ENCODE measurements around the gene SUN3.

SUN3 gene

GRCh38 chr7:47973739-47974138 lies 55.2 kb downstream of the SUN3 start:
- no peak for DNase-seq

GRCh38 chr7:47970761-47971160 lies 58.1 kb downstream of the SUN3 start:
- DNase-seq = no peak

- DNase-seq = peak; percentile 41
Measured at GRCh38 chr7:47968847-47969774, 59.8 kb downstream of the SUN3 start.

GRCh38 chr7:47967708-47968107 lies 61.2 kb downstream of the SUN3 start:
- no peak for DNase-seq

GRCh38 chr7:47967123-47967522 lies 61.8 kb downstream of the SUN3 start:
- DNase-seq = no peak

GRCh38 chr7:47965456-47965855 lies 63.5 kb downstream of the SUN3 start:
- no peak for DNase-seq

GRCh38 chr7:47962262-47962661 lies 66.6 kb downstream of the SUN3 start:
- DNase-seq = no peak

- DNase-seq = no peak
Measured at GRCh38 chr7:47957156-47957555, 71.8 kb downstream of the SUN3 start.

GRCh38 chr7:47956220-47956619 lies 72.7 kb downstream of the SUN3 start:
- no peak for DNase-seq

GRCh38 chr7:47954231-47954911 lies 74.5 kb downstream of the SUN3 start:
- DNase-seq = no peak

- no peak for DNase-seq
Measured at GRCh38 chr7:47953822-47954221, 75.1 kb downstream of the SUN3 start.

- no peak for DNase-seq
Measured at GRCh38 chr7:47952224-47952623, 76.7 kb downstream of the SUN3 start.

- DNase-seq = no peak
Measured at GRCh38 chr7:47951374-47951773, 77.5 kb downstream of the SUN3 start.

GRCh38 chr7:47950714-47951113 lies 78.2 kb downstream of the SUN3 start:
- no peak for DNase-seq

GRCh38 chr7:47949703-47950102 lies 79.2 kb downstream of the SUN3 start:
- no peak for DNase-seq

- DNase-seq = no peak
Measured at GRCh38 chr7:47948141-47948790, 80.6 kb downstream of the SUN3 start, which contains the start of gene PKD1L1. TSS of gene PKD1L1 (minus strand) at chr7:47948466. CDS start at chr7:47948440, 26 bp downstream.

GRCh38 chr7:47947355-47947749 lies 81.6 kb downstream of the SUN3 start:
- no peak for DNase-seq

- no peak for DNase-seq
Measured at GRCh38 chr7:47946581-47947354, 82.1 kb downstream of the SUN3 start.

GRCh38 chr7:47945261-47946015 lies 83.5 kb downstream of the SUN3 start:
- DNase-seq = peak; percentile 32

- no peak for DNase-seq
Measured at GRCh38 chr7:47944536-47945260, 84.2 kb downstream of the SUN3 start.

Measured in kidney glomerular epithelial cell (primary cell).